Panc1 (cell line): Measurements from ENCODE around the gene SIRPB2.

Source experiments
- CTCF ChIP-seq: fragments of 450-650 bp; IDR thresholded peaks from 2 replicates; pipeline ENCODE4 v1.5.1; 2017; ENCODE audit warnings: mild to moderate bottlenecking
- TCF7L2 ChIP-seq: IDR thresholded peaks from 2 replicates; pipeline ENCODE4 v1.6.1; 2011; ENCODE audit warnings: mild to moderate bottlenecking, low read depth, low read length, inconsistent platforms

- TF ChIP-seq CTCF = no peak
- no peak for TF ChIP-seq TCF7L2
Measured at GRCh38 chr20:1443085-1443484, 48.1 kb downstream of the SIRPB2 start.
